ENCODE measurements around the gene ORAI2.

GRCh38 chr7:102460467-102460866, 27.1 kb downstream of the ORAI2 start:
- no peak for TF ChIP-seq CTCF (IDR thresholded peaks at IDR 0.05)
- no peak for TF ChIP-seq POLR2A (IDR thresholded peaks at IDR 0.05)

All from right lobe of liver (tissue), 4 donors.